ENCODE data around the gene CSNK1G2.

The CSNK1G2 gene

DNA sequence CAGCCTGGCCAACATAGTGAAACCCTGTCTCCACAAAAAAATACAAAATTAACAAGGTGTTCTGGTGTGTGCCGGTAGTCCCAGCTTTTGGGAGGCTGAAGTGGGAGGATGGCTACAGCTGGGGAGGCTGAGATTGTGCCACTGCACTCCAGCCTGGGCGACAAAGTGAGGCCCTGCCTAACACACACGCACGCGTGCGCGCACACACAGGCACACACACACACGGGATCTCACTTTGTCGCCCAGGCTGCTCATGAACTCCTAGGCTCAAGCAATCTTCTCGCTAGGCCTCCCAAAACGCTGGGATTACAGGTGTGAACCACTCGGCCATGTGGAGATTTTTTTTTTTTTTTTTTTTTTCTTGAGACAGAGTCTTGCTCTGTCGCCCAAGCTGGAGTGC is 77.8 kb downstream of the CSNK1G2 start:
- TF ChIP-seq TAF1 (IDR thresholded peaks at IDR 0.05; ENCODE audit: low read depth, low read length) (no peak), PAX5 (IDR thresholded peaks at IDR 0.05; ENCODE audit: insufficient read depth, low read length, severe bottlenecking) (no peak), SPI1 (IDR thresholded peaks at IDR 0.05; ENCODE audit: low read depth, low read length) (no peak), POLR2A (IDR thresholded peaks at IDR 0.05; ENCODE audit: low read depth, low read length) (no peak), POU2F2 (IDR thresholded peaks at IDR 0.05; ENCODE audit: low read depth, low read length) (no peak), POLR2AphosphoS5 (IDR thresholded peaks at IDR 0.05; ENCODE audit: low read depth, low read length) (no peak)
- DNase-seq (ENCODE audit: insufficient read length, low spot score) (no peak), FAIRE-seq (no peak)

DNA sequence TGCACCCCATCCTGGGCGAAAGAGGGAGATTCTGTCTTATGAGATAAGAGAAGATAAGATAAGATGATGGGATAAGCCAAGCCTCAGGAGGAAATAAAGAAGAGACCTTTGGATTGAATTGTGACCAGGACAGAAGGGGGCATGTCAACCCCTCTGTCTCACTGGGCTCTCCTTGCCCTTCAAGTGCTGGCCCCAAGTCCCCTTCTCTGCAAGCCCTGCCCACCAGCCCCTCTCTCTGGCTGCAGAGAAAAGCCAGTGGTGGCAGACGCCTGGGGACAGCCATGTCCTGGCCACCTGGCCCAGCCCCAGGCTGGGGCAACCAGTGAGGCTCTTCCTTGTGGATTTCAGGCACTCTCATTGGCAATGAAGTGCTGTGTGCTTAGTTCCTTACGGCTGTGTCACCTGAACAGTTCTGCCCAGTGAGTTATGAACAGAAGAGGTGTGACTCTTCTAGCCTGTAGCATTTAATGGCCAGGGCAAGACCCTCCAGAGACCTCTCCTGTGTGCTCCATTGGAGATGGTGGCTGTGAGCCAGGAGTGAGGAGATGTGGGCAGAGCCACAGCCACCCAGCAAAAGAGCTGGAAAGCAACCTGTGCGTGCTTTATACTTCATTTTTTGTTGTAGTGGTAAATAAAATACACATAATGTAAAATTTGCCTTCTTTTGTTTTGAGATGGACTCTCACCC is 80.6 kb downstream of the CSNK1G2 start:
- no peak for DNase-seq (ENCODE audit: insufficient read length, low spot score)
- TF ChIP-seq POLR2A (IDR thresholded peaks at IDR 0.05; ENCODE audit: low read depth, low read length) (no peak), POU2F2 (IDR thresholded peaks at IDR 0.05; ENCODE audit: low read depth, low read length) (no peak), PAX5 (IDR thresholded peaks at IDR 0.05; ENCODE audit: insufficient read depth, low read length, severe bottlenecking) (no peak), POLR2AphosphoS5 (IDR thresholded peaks at IDR 0.05; ENCODE audit: low read depth, low read length) (no peak), SPI1 (IDR thresholded peaks at IDR 0.05; ENCODE audit: low read depth, low read length) (no peak), TAF1 (IDR thresholded peaks at IDR 0.05; ENCODE audit: low read depth, low read length) (no peak)
- no peak for FAIRE-seq

DNA sequence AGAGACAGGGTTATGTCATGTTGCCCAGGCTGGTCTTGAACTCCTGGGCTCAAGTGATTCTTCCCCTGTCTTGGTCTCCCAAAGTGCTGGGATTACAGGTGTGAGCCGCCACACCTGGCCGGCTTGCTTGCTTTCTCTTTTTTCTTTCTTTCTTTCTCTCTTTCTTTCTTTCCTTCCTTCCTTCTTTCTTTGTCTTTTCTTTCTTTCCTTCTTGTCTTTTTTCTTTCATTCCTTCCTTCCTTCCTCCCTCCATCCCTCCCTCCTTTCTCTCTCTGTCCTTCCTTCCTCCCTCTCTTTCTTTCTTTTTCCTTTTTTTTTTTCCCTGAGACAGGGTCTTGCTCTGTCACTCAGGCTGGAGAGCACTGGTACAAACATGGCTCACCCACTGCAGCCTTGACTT is 81.3 kb downstream of the CSNK1G2 start:
- FAIRE-seq (no peak), DNase-seq (ENCODE audit: insufficient read length, low spot score) (no peak)
- no peak for TF ChIP-seq POU2F2 (IDR thresholded peaks at IDR 0.05; ENCODE audit: low read depth, low read length)
- no peak for TF ChIP-seq TAF1 (IDR thresholded peaks at IDR 0.05; ENCODE audit: low read depth, low read length)
- TF ChIP-seq PAX5 (IDR thresholded peaks at IDR 0.05; ENCODE audit: insufficient read depth, low read length, severe bottlenecking): no peak
- TF ChIP-seq POLR2A (IDR thresholded peaks at IDR 0.05; ENCODE audit: low read depth, low read length): no peak
- TF ChIP-seq POLR2AphosphoS5 (IDR thresholded peaks at IDR 0.05; ENCODE audit: low read depth, low read length): no peak

DNA sequence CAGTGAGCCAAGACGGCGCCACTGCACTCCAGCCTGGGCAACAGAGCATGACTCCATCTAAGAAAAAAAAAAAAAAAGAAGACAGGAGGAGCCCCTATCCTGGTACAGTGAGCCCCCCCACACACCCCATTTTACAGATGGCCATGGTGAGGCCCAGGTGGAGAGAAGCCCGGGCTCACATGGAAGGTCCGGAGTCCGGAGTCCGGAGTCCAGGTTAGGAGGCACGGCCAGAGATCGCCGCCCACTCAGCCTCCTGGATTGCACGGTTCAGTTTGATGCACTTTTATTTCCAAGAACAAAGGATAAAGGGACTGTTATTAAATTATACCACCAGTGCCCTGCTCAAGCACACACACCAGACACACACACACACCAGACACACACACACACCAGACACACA is 85.8 kb downstream of the CSNK1G2 start:
- TF ChIP-seq POLR2A (IDR thresholded peaks at IDR 0.05; ENCODE audit: low read depth, low read length) (no peak), POLR2AphosphoS5 (IDR thresholded peaks at IDR 0.05; ENCODE audit: low read depth, low read length) (no peak), PAX5 (IDR thresholded peaks at IDR 0.05; ENCODE audit: insufficient read depth, low read length, severe bottlenecking) (no peak), POU2F2 (IDR thresholded peaks at IDR 0.05; ENCODE audit: low read depth, low read length) (no peak), TAF1 (IDR thresholded peaks at IDR 0.05; ENCODE audit: low read depth, low read length) (no peak), SPI1 (IDR thresholded peaks at IDR 0.05; ENCODE audit: low read depth, low read length) (no peak)
- no peak for FAIRE-seq
- no peak for DNase-seq (ENCODE audit: insufficient read length, low spot score)

DNA sequence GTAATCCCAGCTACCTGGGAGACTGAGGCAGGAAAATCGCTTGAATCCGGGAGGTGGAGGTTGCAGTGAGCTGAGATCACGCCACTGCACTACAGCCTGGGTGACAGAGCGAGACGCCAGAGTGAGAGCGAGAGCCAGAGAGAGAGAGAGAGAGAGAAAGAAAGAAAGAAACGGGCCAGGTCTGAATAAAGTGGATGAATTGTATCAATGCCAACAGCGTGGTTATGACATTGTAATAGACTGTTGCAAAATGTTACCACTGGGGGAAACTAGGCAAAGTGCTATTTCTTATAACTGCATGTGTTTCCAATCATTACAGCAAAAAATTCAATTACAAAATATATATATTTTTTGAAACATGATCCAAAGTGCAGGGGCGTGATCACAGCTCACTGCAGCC is 86.4 kb downstream of the CSNK1G2 start:
- TF ChIP-seq PAX5 (IDR thresholded peaks at IDR 0.05; ENCODE audit: insufficient read depth, low read length, severe bottlenecking) (no peak), TAF1 (IDR thresholded peaks at IDR 0.05; ENCODE audit: low read depth, low read length) (no peak), SPI1 (IDR thresholded peaks at IDR 0.05; ENCODE audit: low read depth, low read length) (no peak), POLR2A (IDR thresholded peaks at IDR 0.05; ENCODE audit: low read depth, low read length) (no peak), POU2F2 (IDR thresholded peaks at IDR 0.05; ENCODE audit: low read depth, low read length) (no peak), POLR2AphosphoS5 (IDR thresholded peaks at IDR 0.05; ENCODE audit: low read depth, low read length) (no peak)
- no peak for DNase-seq (ENCODE audit: insufficient read length, low spot score)
- FAIRE-seq: no peak

All from GM12891 (cell line).